ENCODE measurements around the gene SSR1. TPM values are rescaled to one million over a fixed set of nuclear protein-coding genes. Genes with fewer than 3 reads are reported as not detected.

The SSR1 gene
- total and polyA plus RNA-seq, 4 donors, result 43.6 to 115 (median 79.9) TPM

DNA sequence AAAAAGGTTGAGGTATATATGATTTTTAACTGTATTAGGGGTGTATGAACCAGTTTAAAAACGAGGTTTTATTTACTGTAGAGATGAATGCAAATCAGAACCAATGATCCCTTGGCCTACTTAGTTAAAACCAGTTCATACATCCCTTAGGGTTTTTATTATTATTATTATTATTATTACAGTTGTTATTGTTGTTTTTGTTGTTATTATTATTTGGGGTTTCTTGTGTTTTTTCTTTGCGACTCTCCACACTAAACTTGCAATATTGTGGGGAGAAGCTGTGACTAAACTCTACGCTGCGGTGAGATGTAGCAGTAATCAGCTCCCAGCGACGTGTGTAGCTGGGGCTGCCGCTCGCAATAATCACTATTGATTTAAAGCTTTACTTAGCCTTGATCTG lies 62.2 kb downstream of the SSR1 start (continued):
- TF ChIP-seq, protein P1, sequence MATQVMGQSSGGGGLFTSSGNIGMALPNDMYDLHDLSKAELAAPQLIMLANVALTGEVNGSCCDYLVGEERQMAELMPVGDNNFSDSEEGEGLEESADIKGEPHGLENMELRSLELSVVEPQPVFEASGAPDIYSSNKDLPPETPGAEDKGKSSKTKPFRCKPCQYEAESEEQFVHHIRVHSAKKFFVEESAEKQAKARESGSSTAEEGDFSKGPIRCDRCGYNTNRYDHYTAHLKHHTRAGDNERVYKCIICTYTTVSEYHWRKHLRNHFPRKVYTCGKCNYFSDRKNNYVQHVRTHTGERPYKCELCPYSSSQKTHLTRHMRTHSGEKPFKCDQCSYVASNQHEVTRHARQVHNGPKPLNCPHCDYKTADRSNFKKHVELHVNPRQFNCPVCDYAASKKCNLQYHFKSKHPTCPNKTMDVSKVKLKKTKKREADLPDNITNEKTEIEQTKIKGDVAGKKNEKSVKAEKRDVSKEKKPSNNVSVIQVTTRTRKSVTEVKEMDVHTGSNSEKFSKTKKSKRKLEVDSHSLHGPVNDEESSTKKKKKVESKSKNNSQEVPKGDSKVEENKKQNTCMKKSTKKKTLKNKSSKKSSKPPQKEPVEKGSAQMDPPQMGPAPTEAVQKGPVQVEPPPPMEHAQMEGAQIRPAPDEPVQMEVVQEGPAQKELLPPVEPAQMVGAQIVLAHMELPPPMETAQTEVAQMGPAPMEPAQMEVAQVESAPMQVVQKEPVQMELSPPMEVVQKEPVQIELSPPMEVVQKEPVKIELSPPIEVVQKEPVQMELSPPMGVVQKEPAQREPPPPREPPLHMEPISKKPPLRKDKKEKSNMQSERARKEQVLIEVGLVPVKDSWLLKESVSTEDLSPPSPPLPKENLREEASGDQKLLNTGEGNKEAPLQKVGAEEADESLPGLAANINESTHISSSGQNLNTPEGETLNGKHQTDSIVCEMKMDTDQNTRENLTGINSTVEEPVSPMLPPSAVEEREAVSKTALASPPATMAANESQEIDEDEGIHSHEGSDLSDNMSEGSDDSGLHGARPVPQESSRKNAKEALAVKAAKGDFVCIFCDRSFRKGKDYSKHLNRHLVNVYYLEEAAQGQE (IDR thresholded peaks at IDR 0.05), result no peak
- TF ChIP-seq, protein P2, sequence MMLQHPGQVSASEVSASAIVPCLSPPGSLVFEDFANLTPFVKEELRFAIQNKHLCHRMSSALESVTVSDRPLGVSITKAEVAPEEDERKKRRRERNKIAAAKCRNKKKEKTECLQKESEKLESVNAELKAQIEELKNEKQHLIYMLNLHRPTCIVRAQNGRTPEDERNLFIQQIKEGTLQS (IDR thresholded peaks at IDR 0.05), result no peak
- TF ChIP-seq YY1 (IDR thresholded peaks at IDR 0.05), result no peak
- no peak for TF ChIP-seq TAF1 (conservative IDR thresholded peaks at IDR 0.05)
- no peak for TF ChIP-seq JUND (IDR thresholded peaks at IDR 0.05)

DNA sequence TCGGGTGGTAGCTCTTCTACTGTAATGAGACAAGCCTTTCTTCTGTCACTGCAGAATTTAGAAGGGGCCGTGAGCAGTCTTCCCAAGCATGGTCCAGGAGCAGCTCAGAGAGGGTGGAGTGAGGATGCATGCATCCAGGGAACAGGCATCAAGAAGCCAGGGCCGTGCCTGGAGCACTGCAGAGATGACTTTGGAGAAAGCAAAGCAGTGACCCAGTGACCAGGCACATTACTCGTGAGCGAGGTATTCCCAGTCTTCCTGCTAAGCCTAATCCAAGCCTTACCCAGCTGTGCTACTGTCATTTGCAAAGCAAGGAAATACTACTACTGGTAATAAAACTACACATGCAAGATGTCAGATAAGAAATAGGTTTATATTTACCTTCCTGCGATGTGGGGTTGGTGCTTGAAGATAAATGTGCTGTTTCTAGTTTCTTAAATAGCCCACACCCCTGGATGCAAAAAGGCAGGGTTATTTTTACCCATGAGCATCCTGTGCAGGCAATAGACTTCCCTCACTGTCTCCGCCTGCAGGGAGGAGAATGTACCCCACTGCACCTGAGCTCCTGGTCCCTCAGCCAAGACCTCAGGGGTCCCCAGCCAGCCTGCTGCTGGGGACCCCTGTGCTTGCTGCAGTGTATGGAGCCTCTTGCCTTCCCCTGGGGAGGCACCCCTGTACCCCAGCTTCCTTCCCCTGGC lies 62.9 kb downstream of the SSR1 start:
- H3K36me3 ChIP-seq (ENCODE audit: control insufficient read depth in 4 of 4, insufficient read depth in 3 of 4, low read depth in 1 of 4, low read length in 3 of 4), result peaks cover 16 to 49% (median 37%) of the 10 kb centered on the region in 4 donors
- WGBS, result 82% methylated on average over 7 of the region's 7 CpGs
- no peak for TF ChIP-seq EGR1 (IDR thresholded peaks at IDR 0.05; ENCODE audit: low read depth in 2 of 2)
- TF ChIP-seq, protein P2 (IDR thresholded peaks at IDR 0.05), result no peak
- no peak for TF ChIP-seq RAD21 (IDR thresholded peaks at IDR 0.05)
- no peak for TF ChIP-seq CTCF (IDR thresholded peaks at IDR 0.05; ENCODE audit: low read depth, low read length, missing input control)
- no peak for TF ChIP-seq JUND (IDR thresholded peaks at IDR 0.05)
- TF ChIP-seq TAF1 (conservative IDR thresholded peaks at IDR 0.05), result no peak
- no peak for TF ChIP-seq FOXA1 (IDR thresholded peaks at IDR 0.05)
- no peak for TF ChIP-seq YY1 (IDR thresholded peaks at IDR 0.05)
- no peak for TF ChIP-seq HNF4G (IDR thresholded peaks at IDR 0.05)
- no peak for TF ChIP-seq HNF4A (conservative IDR thresholded peaks at IDR 0.05)
- no peak for TF ChIP-seq NR2F2 (IDR thresholded peaks at IDR 0.05)
- TF ChIP-seq MAX (IDR thresholded peaks at IDR 0.05), result no peak
- TF ChIP-seq, protein P1 (IDR thresholded peaks at IDR 0.05), result no peak
- TF ChIP-seq RXRA (IDR thresholded peaks at IDR 0.05), result no peak
- no peak for TF ChIP-seq GABPA (IDR thresholded peaks at IDR 0.05 in 1 of 2, conservative IDR thresholded peaks at IDR 0.05 in 1 of 2)
- TF ChIP-seq SP1 (IDR thresholded peaks at IDR 0.05), result no peak

More for the DNA sequence above, 62.9 kb downstream of the SSR1 start:
- no peaks in the 10 kb centered on the region for H3K9me3 ChIP-seq (ENCODE audit: control insufficient read depth in 4 of 4, low read length in 3 of 4)
- no peak overlapping the region for H3K4me3 ChIP-seq (ENCODE audit: low read depth in 1 of 3, low read length in 3 of 3)
- no peaks in the 10 kb centered on the region for H3K27me3 ChIP-seq (ENCODE audit: control insufficient read depth in 4 of 4, insufficient read depth in 4 of 4, low read length in 3 of 4)
- no peak overlapping the region for H3K27ac ChIP-seq (ENCODE audit: low read depth in 1 of 2, low read length in 2 of 2)
- no peak for DNase-seq (ENCODE audit: low spot score)
- H3K9ac ChIP-seq (ENCODE audit: low read depth in 1 of 2, low read length in 2 of 2), result no peak overlapping the region
- no peaks in the 10 kb centered on the region for H3K4me1 ChIP-seq (ENCODE audit: control insufficient read depth in 4 of 4, insufficient read depth in 4 of 4, low read length in 3 of 4)

Data from liver (tissue), 9 donors.